Measurements from ENCODE around the gene TMEM273.

Gene TMEM273

DNA sequence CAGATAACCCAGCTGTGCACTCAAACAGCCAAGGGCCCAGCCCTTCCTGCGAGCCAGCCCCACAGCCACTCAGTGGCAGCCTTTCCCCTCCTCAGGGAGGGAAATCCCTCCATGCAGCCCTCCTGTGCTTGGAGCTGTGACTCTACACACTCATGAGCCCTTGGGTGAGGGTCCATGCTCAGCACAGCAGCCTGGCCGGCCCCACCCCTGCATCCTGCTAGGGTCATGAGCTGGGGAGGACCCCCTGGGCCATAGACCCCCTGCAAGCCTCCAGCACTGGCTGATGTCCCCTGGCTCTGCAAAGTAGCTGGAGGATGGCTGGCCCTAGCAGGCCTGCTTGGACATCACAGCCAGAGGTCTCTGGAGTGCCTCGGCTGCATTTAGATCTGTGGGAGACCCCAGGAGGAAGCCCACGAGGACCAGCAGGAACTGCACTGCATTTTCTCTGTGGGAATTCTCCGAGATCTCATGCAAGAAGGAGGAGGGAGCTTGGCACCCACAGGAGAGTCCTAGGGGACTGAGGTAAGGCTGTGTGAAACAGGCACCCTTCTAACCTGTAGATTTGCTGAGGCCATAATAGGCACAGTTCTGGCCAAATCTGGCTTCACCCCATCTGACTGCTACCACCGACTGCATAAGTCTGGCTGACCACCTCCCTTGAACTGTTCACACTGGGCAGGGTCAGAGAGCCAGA, 17.4 kb downstream of the TMEM273 start:
- no peak for TF ChIP-seq CTCF (conservative IDR thresholded peaks at IDR 0.05; ENCODE audit: low read depth)
- no peak for DNase-seq (ENCODE audit: low spot score)
- H3K27ac ChIP-seq: no peak overlapping the region
- ChIA-PET POLR2A (ENCODE audit: low non-redundant PET) (no interaction called here), CTCF (no interaction called here)

- POLR2A ChIA-PET (ENCODE audit: low non-redundant PET): no interaction called here
- TF ChIP-seq CTCF (conservative IDR thresholded peaks at IDR 0.05; ENCODE audit: low read depth): no peak
- DNase-seq (ENCODE audit: low spot score): no peak
- H3K27ac ChIP-seq: no peak overlapping the region
- CTCF ChIA-PET: no interaction called here
These were observed 18.4 kb downstream of the TMEM273 start for GRCh38 chr10:49169776-49170175.

DNA sequence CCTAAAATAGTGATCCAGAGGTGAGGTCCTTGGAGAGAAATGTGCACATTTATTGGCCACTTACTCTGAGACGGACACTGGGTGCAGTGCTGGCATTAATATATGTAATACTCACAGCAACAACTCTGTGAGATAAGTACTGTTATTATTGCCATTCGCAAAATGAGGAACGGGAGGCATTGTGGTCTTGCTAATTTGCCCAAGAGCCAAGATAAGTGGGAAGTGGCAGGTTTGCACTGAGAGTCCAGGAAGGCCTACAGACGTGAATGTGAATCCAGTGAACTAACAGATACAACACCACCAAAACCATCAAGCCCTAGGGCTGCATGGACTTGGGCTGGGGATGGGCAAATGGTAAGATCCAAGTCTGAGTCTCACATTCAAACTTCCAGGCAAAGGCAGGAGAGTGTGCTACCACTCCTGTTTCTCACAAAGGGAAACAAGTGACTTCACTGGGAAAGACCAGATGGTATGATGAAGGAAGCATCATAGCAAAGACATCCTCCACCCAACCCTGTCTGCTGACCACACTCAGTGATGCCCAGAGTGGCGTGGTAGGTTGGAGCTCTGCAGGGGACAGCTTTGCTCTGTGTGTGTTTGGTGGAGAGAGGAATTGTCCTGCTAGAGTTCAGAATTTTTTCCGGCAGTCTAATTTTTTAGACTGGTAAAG, 19.2 kb downstream of the TMEM273 start:
- CTCF ChIA-PET: interaction anchor here (0.5 kb wide), 1 partner anchor 17 kb away, joined by 3 read pairs; no protein-coding TSS in a partner anchor

GRCh38 chr10:49168171-49168540, 20.0 kb downstream of the TMEM273 start:
- ChIA-PET CTCF (interaction anchor here (0.6 to 1.0 kb wide), 2 partner anchors 8 to 499 kb away, joined by 3 read pairs; no protein-coding TSS in a partner anchor), POLR2A (ENCODE audit: low non-redundant PET) (no interaction called here)
- H3K27ac ChIP-seq: no peak overlapping the region
- TF ChIP-seq CTCF (conservative IDR thresholded peaks at IDR 0.05; ENCODE audit: low read depth): no peak
- DNase-seq (ENCODE audit: low spot score): no peak

More for the DNA sequence above, 19.2 kb downstream of the TMEM273 start:
- no peak for TF ChIP-seq CTCF (conservative IDR thresholded peaks at IDR 0.05; ENCODE audit: low read depth)
- no peak overlapping the region for H3K27ac ChIP-seq
- DNase-seq (ENCODE audit: low spot score): no peak
- POLR2A ChIA-PET (ENCODE audit: low non-redundant PET): no interaction called here

DNA sequence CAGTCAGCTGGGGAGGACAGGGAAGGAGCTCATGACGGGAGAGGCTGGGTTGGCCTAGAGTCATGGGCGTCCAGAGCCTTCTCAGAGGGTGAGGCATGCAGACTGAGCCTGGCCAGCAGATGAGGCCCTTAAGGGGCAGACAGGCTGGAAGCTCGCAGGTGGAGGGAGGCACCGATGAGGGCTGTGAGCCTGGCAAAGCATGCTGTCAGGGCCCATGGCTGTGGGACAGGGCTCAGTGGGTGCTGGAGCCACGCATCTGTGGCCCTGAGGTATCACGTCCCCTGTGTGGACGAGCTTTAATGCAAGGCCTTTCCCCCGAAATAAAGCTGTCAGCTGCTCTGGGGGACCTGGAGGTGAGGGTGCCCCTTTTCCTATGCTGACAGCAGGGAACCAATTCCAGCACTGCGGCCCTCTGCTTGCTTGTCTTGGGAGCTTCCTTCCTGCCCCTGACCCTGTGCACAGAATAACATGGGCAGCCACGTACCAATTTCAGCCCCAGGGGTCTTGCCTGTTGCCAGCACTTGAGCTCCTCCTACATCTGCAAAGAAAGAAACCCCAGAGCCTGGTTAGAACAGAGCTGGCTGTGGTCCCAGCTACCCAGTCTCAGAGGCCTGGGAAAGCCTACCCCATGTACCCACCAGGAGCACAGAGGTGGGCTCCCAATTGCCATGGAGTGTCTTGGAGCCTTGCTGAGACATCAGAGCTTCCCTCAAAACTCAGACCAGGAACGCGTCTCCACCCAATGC, 20.6 kb downstream of the TMEM273 start:
- no peak overlapping the region for H3K27ac ChIP-seq
- ChIA-PET CTCF (interaction anchor here (0.6 to 1.0 kb wide), 2 partner anchors 8 to 498 kb away, joined by 3 read pairs; no protein-coding TSS in a partner anchor), POLR2A (ENCODE audit: low non-redundant PET) (no interaction called here)
- no peak for DNase-seq (ENCODE audit: low spot score)
- no peak for TF ChIP-seq CTCF (conservative IDR thresholded peaks at IDR 0.05; ENCODE audit: low read depth)

GRCh38 chr10:49166484-49167400, 21.4 kb downstream of the TMEM273 start:
- CTCF ChIA-PET: no interaction called here
- POLR2A ChIA-PET (ENCODE audit: low non-redundant PET): no interaction called here

More at GRCh38 chr10:49166484-49167400, 21.4 kb downstream of the TMEM273 start:
- DNase-seq (ENCODE audit: low spot score): no peak
- no peak overlapping the region for H3K27ac ChIP-seq
- TF ChIP-seq CTCF (conservative IDR thresholded peaks at IDR 0.05; ENCODE audit: low read depth): no peak

All from RWPE1 (cell line).